K562 (cell line): ENCODE measurements around the gene FAM53B. TPM values are rescaled to one million over a fixed set of nuclear protein-coding genes. Genes with fewer than 3 reads are reported as not detected.

Experiments used
- ATAC-seq: fragments of 200-7000 bp; cut with Tn5 transposase; 3 replicates; pipeline ENCODE4 v1.9.1; 2020; ENCODE audit warnings: moderate library complexity
- BruUV-seq: library from RNA; stranded (reverse); fragments of 400-500 nt; replicated peaks from 2 replicates; lab custom pipeline; 2021; lab: Mats Ljungman, UMichigan
- CTCF ChIA-PET: fragments of 300-600 bp; formaldehyde crosslinking; extraction: SDS; loops from one replicate; lab custom pipeline; 2021; ENCODE audit warnings: low intra/inter-chr PET ratio; lab: Yijun Ruan, JAX
- POLR2A ChIA-PET: fragments of 300-600, 350-650 bp; sonication (Branson Sonifier 250); formaldehyde crosslinking; extraction: SDS; loops from one replicate; lab custom pipeline; 2021; ENCODE audit warnings: antibody characterized with exemption, inconsistent platforms; lab: Yijun Ruan, JAX
- DNase-seq, 4 experiments: peaks; one replicate each; pipeline versions ENCODE4 v3.0.0 to v3.0.0-alpha.2; 2011 to 2018; ENCODE audit warnings: low spot score in 3 of 4, mixed read lengths in 3 of 4; ENCODE audit errors: extremely low read depth in 1 of 4
- FAIRE-seq: peaks from 2 replicates; lab custom pipeline; 2011; peaks lifted over from hg19 to GRCh38; lab: Jason Lieb, UNC
- H2AFZ ChIP-seq: 2 replicates; pipeline ENCODE4 v1.6.0; 2011; ENCODE audit warnings: low read depth, low read length, control low read depth, inconsistent platforms
- H3K27ac ChIP-seq: fragments of 200-600 bp; 3 replicates; pipeline ENCODE4 v1.8.0; 2011; ENCODE audit warnings: low read depth, mild to moderate bottlenecking, control low read depth, inconsistent platforms, low read length, moderate library complexity, mixed read lengths; ENCODE audit errors: extremely low read depth
- H3K27me3 ChIP-seq, 2 experiments: fragments of 300-600 bp in 1 of 2; 2 replicates in 1 of 2; 3 replicates in 1 of 2; pipeline versions ENCODE4 v1.6.0 to v1.8.0; 2011; ENCODE audit warnings: inconsistent platforms in 2 of 2, low read length in 2 of 2, mild to moderate bottlenecking in 1 of 2, mixed read lengths in 1 of 2, moderate library complexity in 1 of 2; ENCODE audit not compliant: control insufficient read depth in 2 of 2, insufficient read depth in 2 of 2
- H3K36me3 ChIP-seq: fragments of 300-600 bp; 3 replicates; pipeline ENCODE4 v1.8.0; 2011; ENCODE audit warnings: mild to moderate bottlenecking, low read length, inconsistent platforms; ENCODE audit not compliant: control insufficient read depth, insufficient read depth
- H3K4me1 ChIP-seq, 2 experiments: fragments of 200-600 bp in 1 of 2; replicated peaks in 1 of 2; 2 replicates in 1 of 2; 3 replicates in 1 of 2; pipeline versions ENCODE4 v1.5.1 to v1.8.0; 2011; ENCODE audit warnings: inconsistent platforms in 2 of 2, low read length in 2 of 2, mild to moderate bottlenecking in 1 of 2, mixed read lengths in 1 of 2, moderate library complexity in 1 of 2; ENCODE audit not compliant: control insufficient read depth in 2 of 2, insufficient read depth in 2 of 2
- H3K4me2 ChIP-seq: 2 replicates; pipeline ENCODE4 v1.6.1; 2011; ENCODE audit warnings: low read length, control low read depth, inconsistent platforms, mixed read lengths; ENCODE audit not compliant: insufficient read depth
- H3K4me3 ChIP-seq: fragments of 200-600 bp; sonication (generic), shearing (Covaris generic); 2 replicates; pipeline ENCODE4 v1.5.1; 2016; ENCODE audit warnings: control low read depth, inconsistent platforms
- H3K79me2 ChIP-seq: fragments of 200-600 bp; 3 replicates; pipeline ENCODE4 v1.8.0; 2011; ENCODE audit warnings: low read length, inconsistent platforms; ENCODE audit not compliant: control insufficient read depth, insufficient read depth
- H3K9ac ChIP-seq, 2 experiments: 2 replicates each; pipeline versions ENCODE4 v1.6.0 to v1.6.1; 2011; ENCODE audit warnings: low read depth in 2 of 2, low read length in 2 of 2, control low read depth in 1 of 2, inconsistent platforms in 1 of 2, mild to moderate bottlenecking in 1 of 2, mixed read lengths in 1 of 2; ENCODE audit not compliant: insufficient read depth in 1 of 2
- H3K9me1 ChIP-seq: one replicate; pipeline ENCODE4 v1.6.0; 2011; ENCODE audit warnings: inconsistent platforms, mild to moderate bottlenecking, low read length, moderate library complexity; ENCODE audit not compliant: control insufficient read depth, insufficient read depth
- H3K9me3 ChIP-seq: replicated peaks from 2 replicates; pipeline ENCODE4 v1.5.1; 2011; ENCODE audit warnings: low read depth, low read length, inconsistent platforms; ENCODE audit not compliant: control insufficient read depth, insufficient read depth
- H4K20me1 ChIP-seq: replicated peaks from 2 replicates; pipeline ENCODE4 v1.6.1; 2011; ENCODE audit warnings: low read length, inconsistent platforms, mixed read lengths; ENCODE audit not compliant: control insufficient read depth, insufficient read depth
- BHLHE40 ChIP-seq: IDR thresholded peaks from 2 replicates; pipeline ENCODE4 v1.6.1; 2011; ENCODE audit warnings: low read length, improper control_type of control experiment
- ESRRA ChIP-seq: fragments of 450-650 bp; IDR thresholded peaks from 2 replicates; pipeline ENCODE4 v1.6.1; 2014; ENCODE audit warnings: low read depth, mild to moderate bottlenecking, moderate library complexity, borderline replicate concordance
- FOXJ3 ChIP-seq: sonication (generic); formaldehyde crosslinking; IDR thresholded peaks from 2 replicates; pipeline ENCODE4 v1.4.0; 2020; ENCODE audit warnings: mild to moderate bottlenecking, missing genetic modification reagents
- FOXM1 ChIP-seq, 2 experiments: fragments of 450-650 bp in 1 of 2; sonication (generic) in 1 of 2; formaldehyde crosslinking in 1 of 2; IDR thresholded peaks; 2 replicates each; pipeline versions ENCODE4 v1.6.1 to v1.9.0; 2017 to 2022; ENCODE audit warnings: low read depth in 2 of 2, mild to moderate bottlenecking in 2 of 2, missing genetic modification reagents in 1 of 2, moderate library complexity in 1 of 2
- GATA2 ChIP-seq: sonication (generic); formaldehyde crosslinking; IDR thresholded peaks from 2 replicates; pipeline ENCODE4 v1.4.0; 2020; ENCODE audit warnings: mild to moderate bottlenecking, missing genetic modification reagents
- RBM14 ChIP-seq: fragments of 200-400 bp; formaldehyde crosslinking; IDR thresholded peaks from 2 replicates; pipeline ENCODE4 v1.6.1; 2018; ENCODE audit warnings: low read depth, mild to moderate bottlenecking, low read length, moderate library complexity, borderline replicate concordance; ENCODE audit not compliant: insufficient read depth
- U2AF2 ChIP-seq: fragments of 200-400 bp; formaldehyde crosslinking; optimal IDR thresholded peaks from 2 replicates; pipeline ENCODE3; 2017; ENCODE audit warnings: low read depth, mild to moderate bottlenecking, low read length
- USF1 ChIP-seq: sonication (generic); formaldehyde crosslinking; IDR thresholded peaks from 2 replicates; pipeline ENCODE4 v1.9.0; 2022; ENCODE audit warnings: mild to moderate bottlenecking, missing genetic modification reagents
- ZNF224 ChIP-seq: sonication (generic); formaldehyde crosslinking; IDR thresholded peaks from 2 replicates; pipeline ENCODE4 v1.8.0; 2022; ENCODE audit warnings: mild to moderate bottlenecking, missing genetic modification reagents
- ZNF277 ChIP-seq: fragments of 250-450 bp; sonication (Bioruptor Pico); IDR thresholded peaks from 2 replicates; pipeline ENCODE4 v1.8.0; 2022; ENCODE audit warnings: inconsistent platforms, mild to moderate bottlenecking, moderate library complexity, borderline replicate concordance
- ZNF830 ChIP-seq: fragments of 250-450 bp; sonication (Bioruptor Pico); IDR thresholded peaks from 2 replicates; pipeline ENCODE4 v1.5.0; 2021; ENCODE audit warnings: mild to moderate bottlenecking
- WGBS: fragments of 100-300 bp; shearing (Covaris generic); methylation state at CpG from one replicate; pipeline ENCODE4 v1.1.6; 2016; ENCODE audit warnings: low coverage, mixed read lengths; ENCODE audit not compliant: insufficient coverage; ENCODE audit errors: missing lambda C conversion rate; 5-methylcytosine and 5-hydroxymethylcytosine counted together
- in situ Hi-C: fragments of 300-500 bp; cut with MboI; formaldehyde crosslinking; loops from 4 replicates; pipeline ENCODE4 v1.15.0; 2018; ENCODE audit warnings: inconsistent platforms, mixed read lengths
- intact Hi-C: fragments of 100-400 bp; cut with micrococcal nuclease; formaldehyde crosslinking; loops from 2 replicates; pipeline ENCODE4 v1.14.2; 2022
- polyA plus RNA-seq, 8 experiments: library from polyadenylated mRNA; depleted of rRNA in 4 of 8; stranded (reverse) in 5 of 8; unstranded in 3 of 8; fragments of >200 nt; fragmentation: Nextera tagmentation in 2 of 8; fragmentation: Illumina TruSeq in 1 of 8; extraction: Ambion mirVana in 2 of 8; extraction: Trizol in 1 of 8; gene quantifications; 2 replicates each; pipeline versions ENCODE4 v1.2.1 to v1.2.3, GENCODE V29; 2011 to 2014; ENCODE audit warnings: inconsistent platforms in 1 of 8, missing spikeins in 1 of 8
- total RNA-seq, 7 experiments: library from RNA; depleted of rRNA in 6 of 7; stranded (reverse); fragments of >200 nt in 6 of 7; fragmentation: Illumina TruSeq in 2 of 7; extraction: Trizol in 2 of 7; gene quantifications; 2 replicates each; pipeline versions ENCODE4 v1.2.1 to v1.2.3, GENCODE V29; 2011 to 2021; ENCODE audit warnings: low replicate concordance in 1 of 7

Gene FAM53B
- total and polyA plus RNA-seq, 9 of the 15 experiments (the other 6 are each of a cell fraction or from before 2014, with no cell fraction given): 0.03 to 16.5 (median 5.0) TPM

- 76% methylated on average over 10 of the region's 11 CpGs for whole genome bisulfite sequencing
- ATAC-seq (no peak), DNase-seq (peak in 1 of 4 experiments; percentile 21), FAIRE-seq (no peak)
- no TSS peak for BruUV-seq
- Histone ChIP-seq H4K20me1 (no peaks in the 10 kb centered on the region), H3K9ac (no peak overlapping the region), H3K4me3 (no peak overlapping the region), H3K27me3 (no peaks in the 10 kb centered on the region), H3K4me2 (no peak overlapping the region), H2AFZ (no peak overlapping the region), H3K27ac (no peak overlapping the region), H3K79me2 (peaks cover 7% of the 10 kb centered on the region; the same call in 2 of the 3 replicates), H3K9me3 (no peaks in the 10 kb centered on the region), H3K4me1 (peaks cover 53 to 55% of the 10 kb centered on the region in 2 experiments), H3K36me3 (peaks cover 37% of the 10 kb centered on the region), H3K9me1 (peaks cover 2% of the 10 kb centered on the region)
- intact Hi-C loops (no loop called here), in situ Hi-C loops (no loop called here)
- TF ChIP-seq ZNF830 (CRISPR knock-in tag) (no peak), FOXJ3 (CRISPR knock-in tag) (no peak), ZNF277 (CRISPR knock-in tag) (no peak), BHLHE40 (0 out of 2 replicates have a peak, but pooled peaks have one; percentile 19), U2AF2 (no peak), GATA2 (CRISPR knock-in tag) (no peak), RBM14 (no peak), ESRRA (no peak), USF1 (CRISPR knock-in tag) (peak; percentile 37; the same call in 1 of the 2 replicates), ZNF224 (CRISPR knock-in tag) (no peak), FOXM1 (IDR thresholded peaks at IDR 0.05; ENCODE audit: low read depth) (no peak), FOXM1 (CRISPR knock-in tag; IDR thresholded peaks at IDR 0.05; ENCODE audit: low read depth) (no peak)
- ChIA-PET CTCF (interaction anchor here (0.6 kb wide), 1 partner anchor 391 kb away, joined by 3 read pairs; no protein-coding TSS in a partner anchor), POLR2A (interaction anchor here (0.7 to 3.2 kb wide), 3 partner anchors 15 to 29 kb away, joined by 3 to 14 read pairs (median 5); no protein-coding TSS in a partner anchor)
These were observed 54.2 kb downstream of the FAM53B start for GRCh38 chr10:124689911-124690498.
